Gastroesophageal sphincter (tissue), 4 donors: ENCODE results near the gene LLGL1. TPM values are rescaled to one million over a fixed set of nuclear protein-coding genes. Genes with fewer than 3 reads are reported as not detected.

ENCODE experiments used
- ATAC-seq: fragments of 150-250 bp; one replicate; pipeline ENCODE4 v1.9.1; 2016; ENCODE audit warnings: mild to moderate bottlenecking, moderate library complexity
- H3K27ac ChIP-seq, 4 donors: fragments of 200-600 bp; sonication (generic) in 3 of 4; 1 replicate in 3 of 4; 2 replicates in 1 of 4; pipeline ENCODE4 v1.5.1; 2016 to 2019
- H3K27me3 ChIP-seq: fragments of 200-600 bp; sonication (generic); one replicate; pipeline ENCODE4 v1.5.1; 2019
- H3K36me3 ChIP-seq, 2 donors: fragments of 200-600 bp; sonication (generic); one replicate each; pipeline ENCODE4 v1.5.1; 2019; ENCODE audit warnings: control low read depth in 1 of 2
- H3K4me1 ChIP-seq, 3 donors: fragments of 200-600 bp; sonication (generic); 1 replicate in 2 of 3; 2 replicates in 1 of 3; pipeline ENCODE4 v1.5.1; 2016 to 2019; ENCODE audit warnings: control low read depth in 2 of 3
- H3K4me3 ChIP-seq, 2 donors: fragments of 200-600 bp; sonication (generic); one replicate each; pipeline ENCODE4 v1.5.1; 2019; ENCODE audit warnings: mild to moderate bottlenecking in 1 of 2, moderate library complexity in 1 of 2
- H3K9me3 ChIP-seq, 3 donors: fragments of 200-600 bp; sonication (generic); one replicate each; pipeline ENCODE4 v1.5.1; 2017 to 2019; ENCODE audit warnings: control low read depth in 2 of 3
- CTCF ChIP-seq, 4 experiments: fragments of 200-600 bp in 2 of 4; fragments of 450-650 bp in 2 of 4; sonication (generic) in 1 of 4; IDR thresholded peaks; one replicate each; pipeline ENCODE4 v1.5.1; 2017 to 2019; ENCODE audit warnings: antibody characterized with exemption in 4 of 4, mild to moderate bottlenecking in 2 of 4, moderate library complexity in 2 of 4
- EP300 ChIP-seq: sonication (generic); formaldehyde crosslinking; IDR thresholded peaks from one replicate; pipeline ENCODE4 v1.6.1; 2017; ENCODE audit warnings: antibody characterized with exemption, mild to moderate bottlenecking
- POLR2A ChIP-seq, 2 donors: fragments of 450-650 bp; IDR thresholded peaks; one replicate each; pipeline ENCODE4 v1.6.1; 2017; ENCODE audit warnings: antibody characterized with exemption in 2 of 2, mild to moderate bottlenecking in 2 of 2, moderate library complexity in 1 of 2
- POLR2AphosphoS5 ChIP-seq: sonication (generic); formaldehyde crosslinking; IDR thresholded peaks from one replicate; pipeline ENCODE4 v1.6.1; 2017; ENCODE audit warnings: antibody characterized with exemption
- WGBS, 2 donors: methylation state at CpG; one replicate each; pipeline ENCODE4 v1.1.5; 2018; ENCODE audit warnings: low coverage in 1 of 2; 5-methylcytosine and 5-hydroxymethylcytosine counted together
- total RNA-seq, 4 donors: library from RNA; depleted of rRNA; stranded (reverse); fragments of >200 nt; gene quantifications; one replicate each; pipeline ENCODE4 v1.1.0, GENCODE V29; 2016

Gene LLGL1
- total RNA-seq, 4 donors from 2014 or later: 16.7 to 31.7 (median 22.1) TPM

- no peaks in the 10 kb centered on the region for H3K27me3 ChIP-seq
- 100% methylated on average over 2 of the region's 20 CpGs; no CpG with 5 or more reads in 1 of the 2 donors for WGBS, 2 donors
- H3K9me3 ChIP-seq: no peaks in the 10 kb centered on the region
- no peak for ATAC-seq
- TF ChIP-seq POLR2AphosphoS5: no peak
- TF ChIP-seq EP300: no peak
- TF ChIP-seq CTCF (IDR thresholded peaks at IDR 0.05): no peak
- TF ChIP-seq POLR2A (IDR thresholded peaks at IDR 0.05): no peak
- H3K27ac ChIP-seq: no peak overlapping the region
- H3K4me1 ChIP-seq: no peaks in the 10 kb centered on the region
- H3K4me3 ChIP-seq: no peak overlapping the region
- H3K36me3 ChIP-seq: peaks cover 0 to 99% of the 10 kb centered on the region in 2 donors
Observed at GRCh38 chr17:18237461-18237860, 12.0 kb downstream of the LLGL1 start.

DNA sequence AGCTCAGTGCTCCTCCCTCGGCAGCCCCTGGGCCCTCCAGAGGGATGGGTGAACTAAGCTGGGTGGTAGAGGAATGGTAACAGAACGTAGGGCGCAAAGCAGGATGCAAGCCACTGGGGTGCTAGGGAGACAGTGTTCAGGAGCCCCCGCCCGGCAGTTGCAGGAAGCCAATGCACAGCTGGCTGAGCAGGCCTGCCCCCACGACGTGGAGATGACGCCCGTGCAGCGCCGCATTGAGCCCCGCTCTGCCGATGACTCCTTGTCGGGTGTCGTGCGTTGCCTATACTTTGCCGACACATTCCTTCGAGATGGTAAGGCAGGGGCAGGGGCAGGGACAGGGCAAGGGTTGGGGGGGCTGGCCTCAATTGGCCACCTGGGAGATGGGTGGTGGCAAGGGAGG is 12.9 kb downstream of the LLGL1 start:
- no peaks in the 10 kb centered on the region for H3K27me3 ChIP-seq

DNA sequence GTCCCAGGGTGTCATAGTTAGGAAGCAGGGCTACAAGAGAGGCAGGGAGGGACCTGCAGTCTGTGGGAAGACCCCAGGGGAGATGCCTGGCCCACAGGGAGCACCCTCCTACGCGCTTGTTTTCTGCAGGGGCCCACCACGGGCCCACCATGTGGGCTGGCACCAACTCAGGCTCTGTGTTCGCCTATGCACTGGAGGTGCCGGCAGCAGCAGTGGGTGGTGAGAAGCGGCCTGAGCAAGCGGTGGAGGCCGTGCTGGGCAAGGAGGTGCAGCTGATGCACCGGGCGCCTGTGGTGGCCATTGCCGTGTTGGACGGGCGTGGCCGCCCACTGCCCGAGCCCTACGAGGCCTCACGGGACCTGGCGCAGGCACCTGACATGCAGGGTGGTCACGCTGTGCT is 15.0 kb downstream of the LLGL1 start:
- no peak for ATAC-seq
- WGBS, 2 donors: 89 to 97% methylated on average over 5 to 11 of the region's 19 CpGs
- peaks cover 0 to 98% of the 10 kb centered on the region in 2 donors for H3K36me3 ChIP-seq

More for the DNA sequence above, 12.9 kb downstream of the LLGL1 start:
- ATAC-seq: no peak
- no peak overlapping the region for H3K4me3 ChIP-seq
- TF ChIP-seq POLR2A (IDR thresholded peaks at IDR 0.05) (no peak), CTCF (IDR thresholded peaks at IDR 0.05) (no peak), POLR2AphosphoS5 (no peak), EP300 (no peak)
- H3K27ac ChIP-seq: no peak overlapping the region
- peaks cover 0 to 98% of the 10 kb centered on the region in 2 donors for H3K36me3 ChIP-seq
- no peaks in the 10 kb centered on the region for H3K4me1 ChIP-seq
- H3K9me3 ChIP-seq: no peaks in the 10 kb centered on the region
- WGBS, 2 donors: 100% methylated on average over 1 of the region's 18 CpGs; no CpG with 5 or more reads in 1 of the 2 donors

GRCh38 chr17:18241229-18241871 is 15.9 kb downstream of the LLGL1 start:
- 80% methylated on average over 3 of the region's 28 CpGs; no CpG with 5 or more reads in 1 of the 2 donors for WGBS, 2 donors
- peaks cover 0 to 98% of the 10 kb centered on the region in 2 donors for H3K36me3 ChIP-seq
- H3K4me3 ChIP-seq: no peak overlapping the region
- no peaks in the 10 kb centered on the region for H3K27me3 ChIP-seq
- H3K27ac ChIP-seq: no peak overlapping the region
- ATAC-seq: no peak
- H3K9me3 ChIP-seq: no peaks in the 10 kb centered on the region
- no peak for TF ChIP-seq EP300
- TF ChIP-seq CTCF (IDR thresholded peaks at IDR 0.05): no peak
- TF ChIP-seq POLR2A (IDR thresholded peaks at IDR 0.05): no peak
- TF ChIP-seq POLR2AphosphoS5: no peak
- H3K4me1 ChIP-seq: peaks cover 0 to 1% (median 0%) of the 10 kb centered on the region in 3 donors

More for the DNA sequence above, 15.0 kb downstream of the LLGL1 start:
- Histone ChIP-seq H3K27me3 (no peaks in the 10 kb centered on the region), H3K4me1 (no peaks in the 10 kb centered on the region), H3K27ac (no peak overlapping the region), H3K9me3 (no peaks in the 10 kb centered on the region), H3K4me3 (no peak overlapping the region)
- TF ChIP-seq EP300 (no peak), POLR2A (IDR thresholded peaks at IDR 0.05) (no peak), POLR2AphosphoS5 (no peak), CTCF (IDR thresholded peaks at IDR 0.05) (no peak)
